Ishikawa (cell line): ENCODE measurements around the gene CDH13.

Experiments
- CEBPB ChIP-seq: IDR thresholded peaks from 2 replicates; pipeline ENCODE4 v1.6.1; 2012
- CREB1 ChIP-seq: IDR thresholded peaks from 2 replicates; pipeline ENCODE4 v1.6.1; 2012; ENCODE audit warnings: low read depth
- EGR1 ChIP-seq: IDR thresholded peaks from 2 replicates; pipeline ENCODE4 v1.6.1; 2012
- EP300 ChIP-seq: IDR thresholded peaks from 2 replicates; pipeline ENCODE4 v1.6.1; 2012; ENCODE audit warnings: borderline replicate concordance
- FOXM1 ChIP-seq: IDR thresholded peaks from 2 replicates; pipeline ENCODE4 v1.6.1; 2012; ENCODE audit warnings: low read depth, borderline replicate concordance
- MAX ChIP-seq: IDR thresholded peaks from 2 replicates; pipeline ENCODE4 v1.6.1; 2012
- NFIC ChIP-seq: IDR thresholded peaks from 2 replicates; pipeline ENCODE4 v1.6.1; 2012
- RAD21 ChIP-seq: IDR thresholded peaks from 2 replicates; pipeline ENCODE4 v1.6.1; 2012; ENCODE audit warnings: low read depth
- REST ChIP-seq: IDR thresholded peaks from 2 replicates; pipeline ENCODE4 v1.6.1; 2012; ENCODE audit warnings: low read depth, mild to moderate bottlenecking
- TAF1 ChIP-seq: IDR thresholded peaks from 2 replicates; pipeline ENCODE4 v1.6.1; 2012; ENCODE audit warnings: low read depth, mild to moderate bottlenecking
- TCF12 ChIP-seq: IDR thresholded peaks from 2 replicates; pipeline ENCODE4 v1.6.1; 2012; ENCODE audit warnings: low read depth
- TEAD4 ChIP-seq: IDR thresholded peaks from 2 replicates; pipeline ENCODE4 v1.6.1; 2012
- YY1 ChIP-seq: IDR thresholded peaks from 2 replicates; pipeline ENCODE4 v1.6.1; 2012; ENCODE audit warnings: low read depth
- ZBTB7A ChIP-seq: IDR thresholded peaks from 2 replicates; pipeline ENCODE4 v1.6.1; 2012; ENCODE audit warnings: low read depth
- TF ChIP-seq, protein P1 (sequence below): IDR thresholded peaks from 2 replicates; pipeline ENCODE4 v1.6.1; 2012

The CDH13 gene

DNA sequence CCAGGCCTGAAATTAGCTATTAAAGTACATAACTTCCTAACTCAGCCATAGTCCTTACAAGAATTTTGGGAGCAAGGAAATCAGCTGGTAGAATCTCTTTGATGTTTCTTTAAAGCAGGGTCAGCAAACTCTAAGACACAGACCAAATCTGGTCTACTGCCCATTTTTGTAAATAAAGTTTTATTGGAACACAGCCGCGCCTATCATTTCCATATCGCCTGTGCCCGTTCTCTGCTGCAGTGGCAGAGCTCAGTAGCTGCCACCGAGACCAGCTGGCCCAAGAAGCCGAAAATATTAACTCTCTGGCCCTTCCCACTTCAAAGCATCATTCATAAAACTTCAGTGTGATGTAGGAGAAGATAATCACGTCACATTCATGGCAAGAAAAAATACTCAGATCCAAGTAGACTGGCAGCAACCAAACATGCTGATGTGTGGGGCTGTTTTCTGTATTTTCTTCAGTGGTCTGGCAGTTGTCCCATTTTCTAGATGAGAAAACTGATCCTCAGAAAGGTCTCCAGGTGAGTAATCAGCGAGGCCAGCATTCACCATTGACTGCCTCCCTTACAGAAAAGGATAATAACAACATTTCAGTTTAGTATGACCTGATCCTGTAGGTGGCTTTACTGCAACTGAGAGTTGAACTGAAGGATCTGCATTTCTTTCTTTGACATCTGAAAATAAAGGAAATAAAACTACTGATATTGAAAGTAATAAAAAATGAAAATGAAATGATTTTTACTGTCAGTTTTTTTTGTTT lies 1163.1 kb downstream of the CDH13 start:
- no peak for TF ChIP-seq EGR1
- TF ChIP-seq, protein P1, sequence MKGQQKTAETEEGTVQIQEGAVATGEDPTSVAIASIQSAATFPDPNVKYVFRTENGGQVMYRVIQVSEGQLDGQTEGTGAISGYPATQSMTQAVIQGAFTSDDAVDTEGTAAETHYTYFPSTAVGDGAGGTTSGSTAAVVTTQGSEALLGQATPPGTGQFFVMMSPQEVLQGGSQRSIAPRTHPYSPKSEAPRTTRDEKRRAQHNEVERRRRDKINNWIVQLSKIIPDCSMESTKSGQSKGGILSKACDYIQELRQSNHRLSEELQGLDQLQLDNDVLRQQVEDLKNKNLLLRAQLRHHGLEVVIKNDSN, result no peak
- TF ChIP-seq RAD21, result no peak
- no peak for TF ChIP-seq TEAD4
- TF ChIP-seq ZBTB7A, result no peak
- no peak for TF ChIP-seq FOXM1
- TF ChIP-seq TCF12, result no peak
- TF ChIP-seq EP300, result no peak
- no peak for TF ChIP-seq NFIC
- TF ChIP-seq REST, result no peak
- TF ChIP-seq YY1, result no peak

GRCh38 chr16:83791916-83792315 lies 1165.1 kb downstream of the CDH13 start:
- no peak for TF ChIP-seq ZBTB7A

GRCh38 chr16:83792391-83792790 lies 1165.6 kb downstream of the CDH13 start:
- no peak for TF ChIP-seq EP300
- no peak for TF ChIP-seq CEBPB
- no peak for TF ChIP-seq EGR1
- no peak for TF ChIP-seq ZBTB7A
- no peak for TF ChIP-seq CREB1
- TF ChIP-seq REST, result no peak
- TF ChIP-seq YY1, result no peak
- TF ChIP-seq TAF1, result no peak

DNA sequence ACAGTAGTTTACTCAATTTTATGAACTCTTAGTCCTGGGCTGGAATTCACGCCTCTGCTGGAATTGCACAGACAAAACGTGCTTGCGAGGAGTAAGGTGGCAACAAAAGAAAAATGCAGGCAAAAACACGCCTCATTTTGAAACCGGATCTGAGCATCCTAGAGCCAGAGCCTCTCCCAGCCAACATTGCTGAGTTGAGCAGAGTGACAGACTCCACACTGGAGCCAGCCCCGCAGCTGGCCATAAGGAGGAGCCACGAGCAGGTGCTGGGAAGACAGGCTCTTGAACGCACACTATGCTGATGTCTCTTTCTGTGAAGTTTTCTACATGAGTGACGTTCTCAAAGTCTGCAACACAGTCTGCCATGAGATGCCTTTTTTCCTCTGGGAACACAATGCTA lies 1166.4 kb downstream of the CDH13 start:
- TF ChIP-seq TAF1, result no peak
- TF ChIP-seq CREB1, result no peak
- no peak for TF ChIP-seq TCF12
- TF ChIP-seq, protein P1, result no peak
- TF ChIP-seq CEBPB, result no peak
- TF ChIP-seq FOXM1, result no peak
- TF ChIP-seq NFIC, result no peak
- TF ChIP-seq REST, result no peak
- no peak for TF ChIP-seq EP300
- no peak for TF ChIP-seq EGR1
- TF ChIP-seq ZBTB7A, result no peak
- no peak for TF ChIP-seq YY1
- TF ChIP-seq RAD21, result no peak
- no peak for TF ChIP-seq MAX
- no peak for TF ChIP-seq TEAD4
